GM18858 (cell line): ENCODE measurements around the gene SYNPO2L.
"Not testable (repeated sequence)": the region's sequence is repeated elsewhere in the genome, so short reads cannot be mapped to it uniquely, and the experiment has no call there.

ENCODE experiments used
- ATAC-seq: cut with Tn5 transposase; IDR thresholded peaks from one replicate; pipeline ENCODE4 v1.9.1; 2021; ENCODE audit not compliant: unreplicated experiment

Gene SYNPO2L

GRCh38 chr10:73655990-73656298 is at the start of gene SYNPO2L:
Gene SYNPO2L (minus strand): TSS chr10:73656029. CDS start chr10:73655922, 107 bp downstream.
- no peak for ATAC-seq

DNA sequence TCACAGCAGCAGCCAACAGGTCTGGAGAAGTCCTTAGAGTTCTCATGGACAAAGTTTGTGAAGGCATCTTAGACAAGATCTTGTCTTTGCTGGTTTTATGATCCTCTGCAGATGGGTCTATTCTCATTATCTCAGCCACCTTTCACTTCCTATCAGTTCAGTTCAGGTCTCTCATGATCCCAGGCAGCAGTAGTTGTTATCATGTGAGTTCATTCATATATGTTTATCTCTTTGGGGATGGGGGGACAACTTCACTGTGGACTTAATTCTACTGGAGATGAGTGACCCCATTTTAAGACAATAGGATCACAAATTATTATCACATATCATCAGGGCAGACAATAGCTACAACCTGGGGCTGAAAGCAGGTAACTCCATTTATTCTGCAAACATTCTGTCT is 48.1 kb upstream of the SYNPO2L start:
- ATAC-seq = not testable (repeated sequence)

GRCh38 chr10:73698819-73699218 is 43.0 kb upstream of the SYNPO2L start:
- not testable (repeated sequence) for ATAC-seq

GRCh38 chr10:73697675-73698159 is 41.9 kb upstream of the SYNPO2L start, which contains the start of gene AGAP5:
Gene AGAP5 (minus strand): TSS chr10:73698109. CDS start chr10:73697755, 354 bp downstream.
- ATAC-seq = not testable (repeated sequence)

GRCh38 chr10:73695302-73695701 is 39.5 kb upstream of the SYNPO2L start:
- ATAC-seq = not testable (repeated sequence)

- ATAC-seq = not testable (repeated sequence)
Measured at GRCh38 chr10:73690755-73691154, 34.9 kb upstream of the SYNPO2L start.

DNA sequence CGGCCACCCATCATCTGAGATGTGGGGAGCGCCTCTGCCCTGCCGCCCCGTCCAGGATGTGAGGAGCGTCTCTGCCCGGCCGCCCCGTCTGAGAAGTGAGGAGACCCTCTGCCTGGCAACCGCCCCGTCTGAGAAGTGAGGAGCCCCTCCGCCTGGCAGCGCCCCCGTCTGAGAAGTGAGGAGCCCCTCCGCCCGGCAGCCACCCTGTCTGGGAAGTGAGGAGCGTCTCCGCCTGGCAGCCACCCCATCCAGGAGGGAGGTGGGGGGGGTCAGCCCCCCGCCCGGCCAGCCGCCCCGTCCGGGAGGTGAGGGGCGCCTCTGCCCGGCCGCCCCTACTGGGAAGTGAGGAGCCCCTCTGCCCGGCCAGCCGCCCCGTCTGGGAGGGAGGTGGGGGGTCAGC is 33.8 kb upstream of the SYNPO2L start:
- ATAC-seq = not testable (repeated sequence)

GRCh38 chr10:73687641-73688040 is 31.8 kb upstream of the SYNPO2L start:
- not testable (repeated sequence) for ATAC-seq

- not testable (repeated sequence) for ATAC-seq
Measured at GRCh38 chr10:73674546-73674945, 18.7 kb upstream of the SYNPO2L start.

DNA sequence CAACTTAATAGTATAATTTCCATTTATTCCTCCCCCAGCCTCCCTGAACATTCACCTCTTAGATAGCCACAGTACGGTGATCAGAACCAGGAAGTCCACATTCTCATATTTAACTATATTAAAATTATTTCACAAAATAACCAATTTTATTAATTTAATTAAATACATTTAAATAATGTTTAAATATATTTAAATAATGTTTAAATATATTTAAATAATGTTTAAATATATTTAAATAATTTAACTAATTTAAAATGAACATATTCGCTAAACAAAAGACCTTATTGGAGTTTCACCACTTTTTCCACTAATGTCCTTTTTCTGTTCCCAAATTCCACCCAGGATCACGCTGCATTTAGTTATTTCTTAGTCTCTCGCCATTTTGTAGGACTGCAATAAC is 12.5 kb upstream of the SYNPO2L start:
- ATAC-seq = not testable (repeated sequence)

GRCh38 chr10:73666153-73666809 is 10.5 kb upstream of the SYNPO2L start:
- not testable (repeated sequence) for ATAC-seq

DNA sequence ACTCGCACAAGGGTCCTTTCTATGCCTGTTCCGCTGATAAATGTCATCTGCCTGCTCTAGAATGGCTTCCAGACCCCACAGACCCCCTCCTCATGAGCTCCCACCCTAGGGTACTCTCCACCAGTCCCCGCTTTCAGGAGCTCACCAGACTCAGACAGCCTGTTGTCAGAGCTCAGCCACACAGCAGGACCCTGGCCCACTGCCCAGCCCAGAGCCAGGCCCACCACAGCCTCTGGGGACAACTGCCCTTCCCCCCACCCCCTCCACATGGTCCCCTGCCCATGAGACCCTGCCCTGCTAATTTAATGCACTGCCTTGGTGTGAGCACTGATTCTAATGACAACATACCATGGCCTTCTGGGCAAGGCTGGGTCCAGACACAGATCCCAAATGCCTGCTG is 9.8 kb upstream of the SYNPO2L start:
- ATAC-seq = not testable (repeated sequence)

GRCh38 chr10:73664156-73665040 is 8.6 kb upstream of the SYNPO2L start:
- not testable (repeated sequence) for ATAC-seq

GRCh38 chr10:73663621-73664020 is 7.8 kb upstream of the SYNPO2L start:
- ATAC-seq = not testable (repeated sequence)

DNA sequence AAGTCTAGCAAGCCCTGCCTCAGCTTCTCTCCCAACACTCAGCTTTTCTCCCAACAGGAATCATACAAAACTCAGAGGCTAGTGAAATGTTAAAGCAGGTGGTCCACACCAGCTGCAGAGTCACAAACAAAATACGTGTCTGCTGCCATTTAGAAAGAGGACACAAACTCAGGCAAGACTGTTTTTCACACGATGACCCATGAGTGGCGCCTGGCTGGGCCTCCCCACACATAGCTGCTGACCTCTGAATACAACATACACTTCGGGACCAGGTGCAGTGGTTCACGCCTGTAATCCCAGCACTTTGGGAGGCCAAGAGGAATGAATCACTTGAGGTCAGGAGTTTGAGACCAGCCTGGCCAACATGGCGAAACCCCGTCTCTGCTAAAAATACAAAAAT is 6.9 kb upstream of the SYNPO2L start:
- ATAC-seq = not testable (repeated sequence)

DNA sequence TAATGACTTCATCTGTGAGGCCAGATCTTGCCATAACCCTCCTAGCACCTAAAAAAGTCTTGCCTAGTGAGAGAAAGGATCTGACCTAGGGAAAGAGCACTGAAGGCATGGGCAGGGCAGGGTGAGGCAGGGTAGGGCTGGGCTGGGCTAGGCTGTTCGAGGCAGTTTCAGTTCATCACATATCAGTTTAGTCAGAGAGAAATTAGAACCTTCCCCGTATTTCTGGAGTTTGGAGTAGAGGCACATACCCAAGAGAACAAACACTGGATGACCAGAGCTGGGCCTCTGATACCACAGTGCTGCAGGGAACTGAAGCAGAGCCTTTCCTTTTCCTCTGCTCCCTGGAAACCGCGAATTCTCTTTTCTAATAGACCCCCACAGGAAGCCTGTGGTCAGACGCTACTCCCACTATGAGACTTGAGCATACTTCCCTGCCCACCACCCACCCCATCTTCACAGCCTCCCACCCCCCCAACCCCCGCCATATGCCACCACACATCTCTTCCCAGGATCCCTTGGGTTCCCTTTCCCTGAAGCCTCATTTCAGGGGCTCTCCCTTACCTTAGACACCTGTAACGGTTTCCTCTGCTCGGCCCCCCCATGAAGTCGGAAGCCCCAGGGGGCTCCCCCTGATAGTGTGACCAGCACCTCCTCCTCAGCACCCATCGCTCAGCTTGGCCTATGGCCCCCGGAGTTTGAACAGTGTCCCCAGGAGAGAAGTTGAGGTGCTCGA is 406 bp downstream of the SYNPO2L start:
- ATAC-seq = no peak

GRCh38 chr10:73653701-73654100 is 2.1 kb downstream of the SYNPO2L start:
- ATAC-seq = no peak

DNA sequence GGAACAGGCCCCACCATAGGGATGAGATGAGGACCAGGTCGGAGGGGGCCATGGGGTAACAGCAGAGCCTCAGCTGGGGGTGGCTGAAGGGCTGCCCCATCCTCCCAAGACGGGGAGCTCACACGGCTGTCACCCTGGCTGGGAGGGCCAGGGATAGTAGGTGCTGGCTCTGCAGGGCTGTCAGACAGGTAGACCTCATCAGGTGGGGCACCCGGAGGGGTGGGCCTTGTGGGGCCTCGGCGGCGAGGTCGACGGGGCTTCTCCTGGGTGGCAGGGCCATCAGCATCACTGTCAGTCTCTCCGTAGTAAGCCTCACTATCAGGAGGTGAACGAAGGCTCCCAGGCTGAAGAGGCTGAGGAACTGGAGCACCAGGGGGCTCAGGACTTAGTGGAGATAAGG is 2.6 kb downstream of the SYNPO2L start:
- no peak for ATAC-seq

DNA sequence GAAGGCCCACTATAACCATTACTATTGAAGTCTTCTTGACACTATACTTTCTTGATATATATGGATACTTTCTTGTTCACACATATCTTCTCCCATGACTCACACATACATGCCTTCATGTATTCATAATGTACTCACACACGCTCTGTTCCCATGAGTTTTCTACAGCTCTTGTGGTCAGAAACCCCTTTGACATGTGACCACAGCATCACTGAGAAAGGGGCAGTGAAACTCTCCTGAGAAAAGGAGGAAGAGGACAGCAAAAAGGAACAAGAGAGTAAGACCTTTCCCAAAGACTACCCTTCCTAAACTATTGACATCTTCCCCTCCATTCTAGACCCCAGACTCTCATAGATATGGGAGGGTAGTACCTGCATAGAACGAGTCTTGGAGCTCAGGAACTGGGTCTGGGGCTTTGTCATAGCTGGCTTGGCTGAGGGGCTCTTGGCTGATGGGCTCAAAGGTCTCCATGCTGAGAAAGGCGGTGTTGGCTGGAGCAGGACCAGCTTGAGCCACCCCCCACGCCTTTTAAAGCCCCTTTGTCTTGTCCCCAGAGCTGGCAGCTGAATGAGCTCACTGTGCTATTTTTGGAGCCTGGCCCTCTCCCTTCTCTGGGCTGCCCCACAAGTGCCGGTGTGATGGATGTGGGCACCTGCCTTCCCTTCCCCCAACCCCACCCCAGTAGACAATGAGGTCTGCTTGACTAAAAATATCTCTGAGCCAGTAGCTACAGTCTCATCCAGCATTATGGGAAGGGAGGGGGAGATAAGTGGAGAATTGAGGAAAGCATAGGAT is 5.1 kb downstream of the SYNPO2L start:
- no peak for ATAC-seq

- no peak for ATAC-seq
Measured at GRCh38 chr10:73649876-73650536, 5.8 kb downstream of the SYNPO2L start.
